Measurements from ENCODE around the gene LPAR1.

DNA sequence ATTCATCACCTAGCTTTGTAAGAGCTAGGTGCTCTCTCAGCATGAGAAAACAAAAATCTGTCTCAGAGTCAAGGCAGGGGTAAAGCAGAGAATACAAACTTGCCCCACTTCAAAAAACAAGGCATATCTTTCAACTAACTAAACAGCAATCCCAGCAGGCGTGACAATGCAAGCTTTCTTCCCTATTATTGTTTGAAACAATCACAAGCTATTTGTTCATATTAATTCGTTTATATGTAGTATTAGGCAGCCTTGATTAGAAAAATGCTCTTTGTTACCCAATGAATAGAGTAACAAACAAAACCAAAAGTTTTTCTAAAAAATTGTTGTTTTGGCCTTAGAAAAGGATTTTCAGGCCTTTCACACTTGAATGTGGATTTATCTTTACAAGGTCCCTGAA is 71.1 kb downstream of the LPAR1 start:
- TF ChIP-seq SP1 (IDR thresholded peaks at IDR 0.05; ENCODE audit: low read depth, low read length) (no peak), SRF (IDR thresholded peaks at IDR 0.05; ENCODE audit: low read depth, low read length) (no peak), BCL11A (IDR thresholded peaks at IDR 0.05; ENCODE audit: low read depth in 2 of 2, low read length in 2 of 2) (no peak), JUND (IDR thresholded peaks at IDR 0.05; ENCODE audit: low read length) (no peak), EZH2 (IDR thresholded peaks at IDR 0.05; ENCODE audit: low read depth, low read length, severe bottlenecking) (no peak), CREB1 (IDR thresholded peaks at IDR 0.05) (no peak), POLR2A (IDR thresholded peaks at IDR 0.05; ENCODE audit: control extremely low read depth in 1 of 2, low read depth in 2 of 2, low read length in 2 of 2) (no peak), POLR2AphosphoS5 (IDR thresholded peaks at IDR 0.05; ENCODE audit: low read depth, low read length) (no peak), PHF8 (conservative IDR thresholded peaks at IDR 0.05; ENCODE audit: low read depth, low read length) (no peak), KDM1A (IDR thresholded peaks at IDR 0.05; ENCODE audit: borderline replicate concordance, low read length) (no peak), BRCA1 (IDR thresholded peaks at IDR 0.05; ENCODE audit: low read depth, low read length) (no peak)
- TF ChIP-seq, protein P1, sequence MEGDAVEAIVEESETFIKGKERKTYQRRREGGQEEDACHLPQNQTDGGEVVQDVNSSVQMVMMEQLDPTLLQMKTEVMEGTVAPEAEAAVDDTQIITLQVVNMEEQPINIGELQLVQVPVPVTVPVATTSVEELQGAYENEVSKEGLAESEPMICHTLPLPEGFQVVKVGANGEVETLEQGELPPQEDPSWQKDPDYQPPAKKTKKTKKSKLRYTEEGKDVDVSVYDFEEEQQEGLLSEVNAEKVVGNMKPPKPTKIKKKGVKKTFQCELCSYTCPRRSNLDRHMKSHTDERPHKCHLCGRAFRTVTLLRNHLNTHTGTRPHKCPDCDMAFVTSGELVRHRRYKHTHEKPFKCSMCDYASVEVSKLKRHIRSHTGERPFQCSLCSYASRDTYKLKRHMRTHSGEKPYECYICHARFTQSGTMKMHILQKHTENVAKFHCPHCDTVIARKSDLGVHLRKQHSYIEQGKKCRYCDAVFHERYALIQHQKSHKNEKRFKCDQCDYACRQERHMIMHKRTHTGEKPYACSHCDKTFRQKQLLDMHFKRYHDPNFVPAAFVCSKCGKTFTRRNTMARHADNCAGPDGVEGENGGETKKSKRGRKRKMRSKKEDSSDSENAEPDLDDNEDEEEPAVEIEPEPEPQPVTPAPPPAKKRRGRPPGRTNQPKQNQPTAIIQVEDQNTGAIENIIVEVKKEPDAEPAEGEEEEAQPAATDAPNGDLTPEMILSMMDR (IDR thresholded peaks at IDR 0.05; ENCODE audit: control extremely low read depth in 1 of 3, insufficient read depth in 1 of 3, low read depth in 1 of 3, low read length in 3 of 3) = no peak
- TF ChIP-seq, protein P2, sequence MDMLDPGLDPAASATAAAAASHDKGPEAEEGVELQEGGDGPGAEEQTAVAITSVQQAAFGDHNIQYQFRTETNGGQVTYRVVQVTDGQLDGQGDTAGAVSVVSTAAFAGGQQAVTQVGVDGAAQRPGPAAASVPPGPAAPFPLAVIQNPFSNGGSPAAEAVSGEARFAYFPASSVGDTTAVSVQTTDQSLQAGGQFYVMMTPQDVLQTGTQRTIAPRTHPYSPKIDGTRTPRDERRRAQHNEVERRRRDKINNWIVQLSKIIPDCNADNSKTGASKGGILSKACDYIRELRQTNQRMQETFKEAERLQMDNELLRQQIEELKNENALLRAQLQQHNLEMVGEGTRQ (IDR thresholded peaks at IDR 0.05; ENCODE audit: low read length) = no peak
- TF ChIP-seq, protein P3, sequence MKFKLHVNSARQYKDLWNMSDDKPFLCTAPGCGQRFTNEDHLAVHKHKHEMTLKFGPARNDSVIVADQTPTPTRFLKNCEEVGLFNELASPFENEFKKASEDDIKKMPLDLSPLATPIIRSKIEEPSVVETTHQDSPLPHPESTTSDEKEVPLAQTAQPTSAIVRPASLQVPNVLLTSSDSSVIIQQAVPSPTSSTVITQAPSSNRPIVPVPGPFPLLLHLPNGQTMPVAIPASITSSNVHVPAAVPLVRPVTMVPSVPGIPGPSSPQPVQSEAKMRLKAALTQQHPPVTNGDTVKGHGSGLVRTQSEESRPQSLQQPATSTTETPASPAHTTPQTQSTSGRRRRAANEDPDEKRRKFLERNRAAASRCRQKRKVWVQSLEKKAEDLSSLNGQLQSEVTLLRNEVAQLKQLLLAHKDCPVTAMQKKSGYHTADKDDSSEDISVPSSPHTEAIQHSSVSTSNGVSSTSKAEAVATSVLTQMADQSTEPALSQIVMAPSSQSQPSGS (IDR thresholded peaks at IDR 0.05; ENCODE audit: low read length) = no peak
